Endodermal cell (in vitro differentiated cells): ENCODE measurements around the gene KRT74. TPM values are rescaled to one million over a fixed set of nuclear protein-coding genes. Genes with fewer than 3 reads are reported as not detected.

Source experiments
- DNase-seq: peaks from one replicate; pipeline ENCODE4 v3.0.0-alpha.2; 2017
- H3K27ac ChIP-seq: 2 replicates; pipeline ENCODE4 v1.5.1; 2013; ENCODE audit warnings: mild to moderate bottlenecking, low read depth, low read length, moderate library complexity
- H3K27me3 ChIP-seq: 2 replicates; pipeline ENCODE4 v1.6.1; 2013; ENCODE audit warnings: mild to moderate bottlenecking, low read length, moderate library complexity; ENCODE audit not compliant: insufficient read depth, control insufficient read depth, poor library complexity, severe bottlenecking
- H3K36me3 ChIP-seq: 2 replicates; pipeline ENCODE4 v1.7.0; 2013; ENCODE audit warnings: mild to moderate bottlenecking, low read length, moderate library complexity; ENCODE audit not compliant: control insufficient read depth, insufficient read depth
- H3K4me1 ChIP-seq: one replicate; pipeline ENCODE4 v1.7.0; 2013; ENCODE audit warnings: low read length; ENCODE audit not compliant: control insufficient read depth, insufficient read depth
- H3K4me3 ChIP-seq: 2 replicates; pipeline ENCODE4 v1.5.1; 2013; ENCODE audit warnings: mild to moderate bottlenecking, low read length, moderate library complexity
- H3K9ac ChIP-seq: 2 replicates; pipeline ENCODE4 v1.6.1; 2013; ENCODE audit warnings: mild to moderate bottlenecking, low read length, moderate library complexity; ENCODE audit not compliant: poor library complexity, severe bottlenecking; ENCODE audit errors: extremely low read depth
- H3K9me3 ChIP-seq: 2 replicates; pipeline ENCODE4 v1.6.1; 2013; ENCODE audit warnings: mild to moderate bottlenecking, low read length, moderate library complexity; ENCODE audit not compliant: control insufficient read depth
- H3K27ac Mint-ChIP-seq: 2 replicates; pipeline ENCODE4 v1.8.0; 2020; ENCODE audit warnings: mixed read lengths
- H3K27me3 Mint-ChIP-seq: 2 replicates; pipeline ENCODE4 v1.8.0; 2021; ENCODE audit warnings: mild to moderate bottlenecking, mixed read lengths; ENCODE audit not compliant: insufficient read depth
- H3K36me3 Mint-ChIP-seq: 2 replicates; pipeline ENCODE4 v1.8.0; 2020; ENCODE audit warnings: low read depth, mixed read lengths
- H3K4me1 Mint-ChIP-seq: 2 replicates; pipeline ENCODE4 v1.8.0; 2020; ENCODE audit warnings: mixed read lengths
- H3K4me3 Mint-ChIP-seq: 2 replicates; pipeline ENCODE4 v1.8.0; 2020; ENCODE audit warnings: mild to moderate bottlenecking, moderate library complexity, mixed read lengths
- H3K9me3 Mint-ChIP-seq: 2 replicates; pipeline ENCODE4 v1.8.0; 2020; ENCODE audit warnings: mild to moderate bottlenecking, mixed read lengths
- WGBS, 2 experiments: methylation state at CpG; one replicate each; pipeline versions ENCODE4 v1.1.5 to v1.1.7; 2013; ENCODE audit warnings: missing lambda C conversion rate in 2 of 2, mixed read lengths in 1 of 2; ENCODE audit not compliant: insufficient coverage in 1 of 2, insufficient read length in 1 of 2; 5-methylcytosine and 5-hydroxymethylcytosine counted together
- total RNA-seq, 2 donors: library from RNA; stranded (reverse); fragmentation: NEBNext Ultra II Directional in 1 of 2; extraction: Animal tissue kit (Norgen Biotek cat#: 25700) in 1 of 2; gene quantifications; 2 replicates in 1 of 2; 3 replicates in 1 of 2; pipeline ENCODE4 v1.2.1, GENCODE V29; 2021
- TF ChIP-seq, protein P1 (sequence below): fragments of 200-600 bp; sonication (generic); conservative IDR thresholded peaks from 2 replicates; pipeline ENCODE4 v1.5.0; 2021; ENCODE audit warnings: antibody characterized with exemption, mild to moderate bottlenecking

KRT74 gene
- total RNA-seq, 2 donors from 2014 or later = not detected

DNA sequence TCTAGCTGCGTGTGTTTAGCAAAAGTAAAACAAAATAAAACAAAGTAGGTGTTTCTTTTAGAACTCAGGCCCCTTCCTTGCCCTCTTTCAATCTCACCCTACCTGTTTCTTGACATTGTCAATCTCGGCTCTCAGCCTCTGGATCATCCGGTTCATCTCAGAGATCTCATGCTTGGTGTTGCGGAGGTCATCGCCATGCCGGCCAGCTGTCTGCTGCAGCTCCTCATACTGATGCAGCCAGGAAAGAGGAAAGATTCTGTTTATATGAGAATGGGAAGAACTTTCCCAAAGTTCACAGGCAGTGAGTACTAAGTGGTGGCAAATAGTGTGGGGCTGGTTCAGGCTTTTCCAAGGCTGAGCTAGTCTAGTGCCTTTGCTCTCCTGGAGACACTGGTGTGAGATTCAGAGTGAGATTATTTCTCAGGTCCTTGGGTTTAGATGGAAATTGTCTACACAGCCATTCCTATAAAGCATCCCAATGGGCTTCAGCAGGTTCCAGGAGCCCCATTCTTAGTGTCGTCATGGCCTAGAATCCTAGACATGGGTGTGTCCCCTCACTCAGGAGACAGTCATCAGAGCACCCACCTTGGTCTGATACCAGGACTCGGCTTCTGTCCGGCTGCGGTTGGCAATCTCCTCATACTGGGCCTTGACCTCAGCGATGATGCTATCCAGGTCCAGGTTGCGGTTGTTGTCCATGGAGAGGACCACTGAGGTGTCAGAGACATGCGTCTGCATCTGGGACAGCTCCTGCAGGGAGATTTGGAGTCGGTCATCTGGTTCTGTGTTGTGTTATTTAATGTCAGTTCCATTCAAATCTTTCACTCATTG lies 56.4 kb downstream of the KRT74 start:
- Mint-ChIP-seq H3K27me3 (peaks cover 2% of the 10 kb centered on the region), H3K36me3 (no peaks in the 10 kb centered on the region), H3K27ac (no peak overlapping the region), H3K4me3 (no peak overlapping the region), H3K4me1 (peaks cover 18% of the 10 kb centered on the region), H3K9me3 (no peaks in the 10 kb centered on the region)
- peak; percentile 35 for DNase-seq
- Histone ChIP-seq H3K4me1 (peaks cover 7% of the 10 kb centered on the region), H3K9me3 (no peaks in the 10 kb centered on the region), H3K27me3 (no peaks in the 10 kb centered on the region), H3K4me3 (no peak overlapping the region), H3K27ac (no peak overlapping the region), H3K9ac (no peak overlapping the region), H3K36me3 (no peaks in the 10 kb centered on the region)
- 83 to 94% methylated on average over 1 to 14 of the region's 14 CpGs for WGBS, 2 experiments
- TF ChIP-seq, protein P1, sequence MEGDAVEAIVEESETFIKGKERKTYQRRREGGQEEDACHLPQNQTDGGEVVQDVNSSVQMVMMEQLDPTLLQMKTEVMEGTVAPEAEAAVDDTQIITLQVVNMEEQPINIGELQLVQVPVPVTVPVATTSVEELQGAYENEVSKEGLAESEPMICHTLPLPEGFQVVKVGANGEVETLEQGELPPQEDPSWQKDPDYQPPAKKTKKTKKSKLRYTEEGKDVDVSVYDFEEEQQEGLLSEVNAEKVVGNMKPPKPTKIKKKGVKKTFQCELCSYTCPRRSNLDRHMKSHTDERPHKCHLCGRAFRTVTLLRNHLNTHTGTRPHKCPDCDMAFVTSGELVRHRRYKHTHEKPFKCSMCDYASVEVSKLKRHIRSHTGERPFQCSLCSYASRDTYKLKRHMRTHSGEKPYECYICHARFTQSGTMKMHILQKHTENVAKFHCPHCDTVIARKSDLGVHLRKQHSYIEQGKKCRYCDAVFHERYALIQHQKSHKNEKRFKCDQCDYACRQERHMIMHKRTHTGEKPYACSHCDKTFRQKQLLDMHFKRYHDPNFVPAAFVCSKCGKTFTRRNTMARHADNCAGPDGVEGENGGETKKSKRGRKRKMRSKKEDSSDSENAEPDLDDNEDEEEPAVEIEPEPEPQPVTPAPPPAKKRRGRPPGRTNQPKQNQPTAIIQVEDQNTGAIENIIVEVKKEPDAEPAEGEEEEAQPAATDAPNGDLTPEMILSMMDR = no peak

DNA sequence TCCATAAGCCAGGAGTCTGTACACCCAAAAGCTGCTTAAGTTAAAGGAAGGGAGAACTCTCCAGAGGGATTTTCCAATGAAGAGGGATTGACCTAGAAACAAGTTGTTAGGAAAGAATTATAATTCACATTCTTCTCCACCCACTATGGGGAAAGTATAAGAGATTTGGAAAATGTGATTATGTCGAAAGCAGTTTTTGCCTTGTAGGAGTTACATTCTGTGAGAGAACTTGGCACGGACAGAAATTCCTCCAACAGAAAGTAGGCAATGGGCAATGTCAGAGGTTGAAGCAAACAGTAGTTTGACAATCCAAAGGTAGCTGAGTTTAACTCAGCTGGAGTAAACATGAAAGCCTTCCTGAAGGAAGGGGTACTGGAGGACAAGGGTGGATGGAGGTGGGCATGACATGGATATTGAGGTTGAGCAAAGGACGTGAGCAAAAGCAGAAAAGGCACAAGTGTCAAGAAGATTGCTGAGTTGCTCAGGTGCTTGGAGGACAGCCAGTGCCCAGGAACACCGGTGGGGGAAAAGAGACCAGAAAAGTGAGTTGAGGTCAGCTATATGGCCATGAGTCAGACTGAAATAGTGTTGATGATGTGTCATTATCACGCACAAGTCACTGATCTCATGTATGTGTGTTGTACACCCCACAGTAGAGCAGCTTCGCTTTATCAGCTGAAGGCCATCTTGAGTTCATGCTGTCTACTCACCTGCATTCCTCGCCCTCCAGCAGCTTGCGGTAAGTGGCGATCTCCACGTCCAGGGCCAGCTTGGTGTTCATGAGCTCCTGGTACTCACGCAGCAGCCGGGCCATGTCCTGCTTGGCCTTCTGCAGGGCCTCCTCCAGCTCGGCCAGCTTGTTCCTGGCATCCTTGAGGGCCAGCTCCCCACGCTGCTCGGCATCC lies 57.5 kb downstream of the KRT74 start:
- H3K36me3 ChIP-seq = no peaks in the 10 kb centered on the region
- H3K27ac Mint-ChIP-seq = no peak overlapping the region
- TF ChIP-seq, protein P1 = no peak
- no peaks in the 10 kb centered on the region for H3K36me3 Mint-ChIP-seq
- no peak overlapping the region for H3K4me3 Mint-ChIP-seq
- H3K4me1 ChIP-seq = peaks cover 3% of the 10 kb centered on the region
- H3K27me3 Mint-ChIP-seq = peaks cover 2% of the 10 kb centered on the region
- no peaks in the 10 kb centered on the region for H3K27me3 ChIP-seq
- no peaks in the 10 kb centered on the region for H3K9me3 ChIP-seq
- H3K4me3 ChIP-seq = no peak overlapping the region
- H3K27ac ChIP-seq = no peak overlapping the region
- no peak overlapping the region for H3K9ac ChIP-seq
- DNase-seq = peak; percentile 32
- no peaks in the 10 kb centered on the region for H3K9me3 Mint-ChIP-seq
- H3K4me1 Mint-ChIP-seq = peaks cover 8% of the 10 kb centered on the region
- 94% methylated on average over 11 to 15 of the region's 15 CpGs for WGBS, 2 experiments

Other genes starting within 250 kb of the KRT74 start
- not detected for gene KRT85, start 206.4 kb downstream of the KRT74 start, total RNA-seq
- not detected for gene KRT84, start 188.2 kb downstream of the KRT74 start, total RNA-seq
- gene KRT82, start 167.5 kb downstream of the KRT74 start, total RNA-seq = not detected
- gene KRT75, start 139.5 kb downstream of the KRT74 start, total RNA-seq = not detected
- gene KRT6B, start 121.7 kb downstream of the KRT74 start, total RNA-seq = not detected
- not detected for gene KRT6C, start 100.0 kb downstream of the KRT74 start, total RNA-seq
- not detected for gene KRT6A, start 80.6 kb downstream of the KRT74 start, total RNA-seq
- gene KRT5, start 53.4 kb downstream of the KRT74 start, total RNA-seq = not detected
- gene KRT71, start 20.7 kb downstream of the KRT74 start, total RNA-seq = not detected
- not detected for gene KRT72, start 27.6 kb upstream of the KRT74 start, total RNA-seq
- not detected for gene KRT73, start 44.7 kb upstream of the KRT74 start, total RNA-seq
- gene KRT2, start 78.4 kb upstream of the KRT74 start, total RNA-seq = not detected
- not detected for gene KRT1, start 106.6 kb upstream of the KRT74 start, total RNA-seq
- not detected for gene KRT77, start 129.7 kb upstream of the KRT74 start, total RNA-seq
- not detected for gene KRT76, start 203.5 kb upstream of the KRT74 start, total RNA-seq
- not detected for gene KRT3, start 222.3 kb upstream of the KRT74 start, total RNA-seq
- gene KRT4, start 240.3 kb upstream of the KRT74 start, total RNA-seq = not detected